CD4-positive, alpha-beta T cell (primary cell): Measurements from ENCODE around the gene DNASE1L2. TPM values are rescaled to one million over a fixed set of nuclear protein-coding genes. Genes with fewer than 3 reads are reported as not detected.

Experiments used
- ATAC-seq: fragments of 200-7000 bp; cut with Tn5 transposase; one replicate; pipeline ENCODE4 v1.10.0; 2022; ENCODE audit warnings: mild to moderate bottlenecking; ENCODE audit not compliant: poor library complexity
- CTCF ChIA-PET: fragments of 350-600 bp; sonication (Branson Sonifier 250); formaldehyde crosslinking; loops from one replicate; lab custom pipeline; 2021; ENCODE audit warnings: antibody characterized with exemption, inconsistent platforms; lab: Charles Lee
- POLR2A ChIA-PET: fragments of 350-600 bp; sonication (Branson Sonifier 250); formaldehyde crosslinking; loops from one replicate; lab custom pipeline; 2021; ENCODE audit warnings: antibody characterized with exemption, inconsistent platforms; lab: Charles Lee
- DNase-seq, 14 experiments: peaks; one replicate each; pipeline ENCODE4 v3.0.0-alpha.2; 2013 to 2020; ENCODE audit warnings: mixed read lengths in 2 of 14
- H3K27ac ChIP-seq, 2 donors: one replicate each; pipeline versions ENCODE4 v1.5.1 to v1.7.0; 2013; ENCODE audit warnings: low read length in 2 of 2, low read depth in 1 of 2, mild to moderate bottlenecking in 1 of 2
- H3K27me3 ChIP-seq, 2 experiments: 1 replicate in 1 of 2; 2 replicates in 1 of 2; pipeline versions ENCODE4 v1.6.1 to v1.7.0; 2013; ENCODE audit warnings: low read length in 2 of 2, control low read depth in 1 of 2, mild to moderate bottlenecking in 1 of 2, moderate library complexity in 1 of 2; ENCODE audit not compliant: insufficient read depth in 2 of 2, control insufficient read depth in 1 of 2
- H3K36me3 ChIP-seq: one replicate; pipeline ENCODE4 v1.6.1; 2013; ENCODE audit warnings: low read length, control low read depth; ENCODE audit not compliant: insufficient read depth
- H3K4me1 ChIP-seq: one replicate; pipeline ENCODE4 v1.6.1; 2013; ENCODE audit warnings: low read length, control low read depth; ENCODE audit not compliant: insufficient read depth
- H3K4me3 ChIP-seq: one replicate; pipeline ENCODE4 v1.5.1; 2013; ENCODE audit warnings: mild to moderate bottlenecking, low read length, moderate library complexity
- H3K9me3 ChIP-seq, 2 experiments: 1 replicate in 1 of 2; 2 replicates in 1 of 2; pipeline versions ENCODE4 v1.6.1 to v1.7.0; 2013; ENCODE audit warnings: low read length in 2 of 2, mild to moderate bottlenecking in 2 of 2, control low read depth in 1 of 2, moderate library complexity in 1 of 2; ENCODE audit not compliant: control insufficient read depth in 1 of 2, insufficient read depth in 1 of 2
- H3K27ac Mint-ChIP-seq: one replicate; pipeline ENCODE4 v1.8.0; 2020; ENCODE audit warnings: mixed read lengths
- H3K27me3 Mint-ChIP-seq: one replicate; pipeline ENCODE4 v1.8.0; 2021; ENCODE audit warnings: mixed read lengths
- H3K36me3 Mint-ChIP-seq: one replicate; pipeline ENCODE4 v1.8.0; 2021; ENCODE audit warnings: low read depth, mixed read lengths
- H3K4me1 Mint-ChIP-seq: one replicate; pipeline ENCODE4 v1.8.0; 2021; ENCODE audit warnings: low read depth, mixed read lengths
- H3K4me3 Mint-ChIP-seq: one replicate; pipeline ENCODE4 v1.8.0; 2020; ENCODE audit warnings: mild to moderate bottlenecking, mixed read lengths
- H3K9me3 Mint-ChIP-seq: one replicate; pipeline ENCODE4 v1.8.0; 2020; ENCODE audit warnings: mixed read lengths
- intact Hi-C, 2 experiments: fragments of 100-400 bp; cut with DNase I in 1 of 2; cut with micrococcal nuclease in 1 of 2; formaldehyde crosslinking; loops; one replicate each; pipeline versions ENCODE4 v1.15.1 to v1.9.0; 2023 to 2025; cut with DNase I, micrococcal nuclease
- microRNA-seq: library from miRNA; unstranded; fragments of <30 nt; microRNA quantifications from one replicate; pipeline ENCODE4 v1.2.0, GENCODE V29; 2021; ENCODE audit warnings: borderline microRNAs expressed, borderline replicate concordance
- total RNA-seq, 174 experiments: library from RNA in 2 of 174; stranded (reverse) in 2 of 174; gene quantifications; one replicate each; pipeline ENCODE4 v1.2.3 and lab custom pipeline; 2021 to 2026
- TF ChIP-seq, protein P1 (sequence below): fragments of 200-600 bp; IDR thresholded peaks from one replicate; pipeline ENCODE4 v1.8.0; 2022; ENCODE audit warnings: antibody characterized with exemption, mild to moderate bottlenecking

The DNASE1L2 gene
- total RNA-seq, 2 experiments from 2014 or later = 0.22 to 0.36 TPM

DNA sequence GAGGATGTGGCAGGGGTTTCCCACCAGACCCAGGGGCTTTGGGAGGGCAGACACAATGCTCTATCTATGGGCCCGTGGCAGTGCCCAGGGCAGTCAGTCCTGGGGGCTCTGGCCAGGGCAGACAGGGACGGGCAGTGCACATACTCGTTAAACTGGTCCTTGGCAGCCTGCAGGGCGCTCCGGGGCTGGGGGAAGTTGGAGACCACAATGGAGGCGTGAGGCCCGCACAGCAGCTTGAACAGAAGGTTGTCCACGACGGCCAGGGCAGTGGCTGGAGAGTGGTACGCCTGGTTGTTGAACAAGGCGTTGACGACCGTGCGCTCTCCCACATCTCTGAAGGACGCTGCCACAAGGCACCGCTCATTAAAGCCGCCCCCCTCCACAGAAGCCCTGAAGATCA lies 50.3 kb downstream of the DNASE1L2 start:
- intact Hi-C loops = no loop called here
- TF ChIP-seq, protein P1, sequence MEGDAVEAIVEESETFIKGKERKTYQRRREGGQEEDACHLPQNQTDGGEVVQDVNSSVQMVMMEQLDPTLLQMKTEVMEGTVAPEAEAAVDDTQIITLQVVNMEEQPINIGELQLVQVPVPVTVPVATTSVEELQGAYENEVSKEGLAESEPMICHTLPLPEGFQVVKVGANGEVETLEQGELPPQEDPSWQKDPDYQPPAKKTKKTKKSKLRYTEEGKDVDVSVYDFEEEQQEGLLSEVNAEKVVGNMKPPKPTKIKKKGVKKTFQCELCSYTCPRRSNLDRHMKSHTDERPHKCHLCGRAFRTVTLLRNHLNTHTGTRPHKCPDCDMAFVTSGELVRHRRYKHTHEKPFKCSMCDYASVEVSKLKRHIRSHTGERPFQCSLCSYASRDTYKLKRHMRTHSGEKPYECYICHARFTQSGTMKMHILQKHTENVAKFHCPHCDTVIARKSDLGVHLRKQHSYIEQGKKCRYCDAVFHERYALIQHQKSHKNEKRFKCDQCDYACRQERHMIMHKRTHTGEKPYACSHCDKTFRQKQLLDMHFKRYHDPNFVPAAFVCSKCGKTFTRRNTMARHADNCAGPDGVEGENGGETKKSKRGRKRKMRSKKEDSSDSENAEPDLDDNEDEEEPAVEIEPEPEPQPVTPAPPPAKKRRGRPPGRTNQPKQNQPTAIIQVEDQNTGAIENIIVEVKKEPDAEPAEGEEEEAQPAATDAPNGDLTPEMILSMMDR = no peak
- ChIA-PET POLR2A (no interaction called here), CTCF (no interaction called here)
- no peaks in the 10 kb centered on the region for H3K27me3 ChIP-seq
- ATAC-seq (no peak), DNase-seq (no peak)
- no peak overlapping the region for H3K4me3 ChIP-seq
- H3K27ac ChIP-seq = no peak overlapping the region
- H3K36me3 Mint-ChIP-seq = peaks cover 5% of the 10 kb centered on the region
- H3K27me3 Mint-ChIP-seq = no peaks in the 10 kb centered on the region
- H3K9me3 Mint-ChIP-seq = no peaks in the 10 kb centered on the region
- H3K9me3 ChIP-seq = no peaks in the 10 kb centered on the region
- H3K4me1 ChIP-seq = no peaks in the 10 kb centered on the region
- peaks cover 5% of the 10 kb centered on the region for H3K36me3 ChIP-seq
- H3K4me1 Mint-ChIP-seq = no peaks in the 10 kb centered on the region
- no peak overlapping the region for H3K4me3 Mint-ChIP-seq
- no peak overlapping the region for H3K27ac Mint-ChIP-seq

DNA sequence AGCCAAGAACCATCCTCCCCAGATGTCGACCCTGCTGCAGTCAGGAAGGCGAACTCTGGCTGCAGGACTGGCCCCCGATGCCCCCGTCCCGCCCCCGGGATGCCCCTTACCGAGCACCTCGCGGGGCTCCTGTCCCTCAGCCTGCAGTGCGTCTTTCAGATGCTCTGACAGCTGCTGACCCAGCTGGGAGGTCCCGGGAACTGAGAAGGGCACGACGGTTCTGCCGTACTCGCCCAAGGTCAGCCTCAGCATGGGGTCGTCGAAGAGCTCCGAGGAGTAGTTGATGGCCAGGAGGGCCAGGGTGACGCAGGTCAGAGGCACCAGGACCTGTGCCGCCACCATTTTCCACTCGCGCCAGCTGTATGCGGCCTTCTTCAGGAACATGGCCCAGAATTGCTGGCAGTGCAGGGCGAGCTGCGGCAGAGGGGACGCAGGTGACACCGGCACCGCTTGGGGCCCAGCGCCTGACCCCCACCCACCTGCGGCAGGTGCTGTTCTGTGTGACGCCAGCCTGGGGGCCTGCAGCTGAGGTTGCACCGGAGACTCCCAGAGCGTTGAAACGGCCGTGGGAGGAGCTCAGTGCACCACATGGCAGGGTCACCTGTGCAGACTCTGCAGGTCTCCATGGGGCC lies 51.8 kb downstream of the DNASE1L2 start:
- Histone ChIP-seq H3K4me1 (no peaks in the 10 kb centered on the region), H3K27me3 (no peaks in the 10 kb centered on the region), H3K4me3 (no peak overlapping the region), H3K9me3 (no peaks in the 10 kb centered on the region), H3K27ac (no peak overlapping the region), H3K36me3 (peaks cover 5% of the 10 kb centered on the region)
- POLR2A ChIA-PET = no interaction called here
- H3K4me1 Mint-ChIP-seq = no peaks in the 10 kb centered on the region
- ATAC-seq (no peak), DNase-seq (no peak)
- H3K27me3 Mint-ChIP-seq = no peaks in the 10 kb centered on the region
- TF ChIP-seq, protein P1 = no peak
- H3K27ac Mint-ChIP-seq = no peak overlapping the region
- H3K36me3 Mint-ChIP-seq = peaks cover 5% of the 10 kb centered on the region
- CTCF ChIA-PET = no interaction called here
- no peaks in the 10 kb centered on the region for H3K9me3 Mint-ChIP-seq
- intact Hi-C loops = no loop called here
- no peak overlapping the region for H3K4me3 Mint-ChIP-seq

Small RNAs within 50 kb of the gene (microRNA-seq; reads per million reads assigned to microRNA genes)
- not detected for gene MIR3677
- not detected for gene MIR4717

Other genes starting within 250 kb of the DNASE1L2 start
- gene SYNGR3, start 246.5 kb upstream of the DNASE1L2 start, total RNA-seq = 1 to 10 TPM; 3.8 to 3.9 TPM
- gene ZNF598, start 226.6 kb upstream of the DNASE1L2 start, total RNA-seq = 10 to 100 TPM; 39.7 to 43.6 TPM
- gene NPW, start 216.7 kb upstream of the DNASE1L2 start, total RNA-seq = under 1 TPM in 1 of 2 experiments, not detected in 1; 0.80 TPM
- 1 to 10 TPM; 1.9 to 2.0 TPM for gene NHERF2, start 209.5 kb upstream of the DNASE1L2 start, total RNA-seq
- gene NTHL1, start 188.6 kb upstream of the DNASE1L2 start, total RNA-seq = 1 to 10 TPM; 2.7 to 2.9 TPM
- gene TSC2, start 188.5 kb upstream of the DNASE1L2 start, total RNA-seq = 10 to 100 TPM; 83.0 to 85.0 TPM
- 10 to 100 TPM; 80.3 to 85.6 TPM for gene PKD1, start 100.5 kb upstream of the DNASE1L2 start, total RNA-seq
- not detected for gene RAB26, start 87.8 kb upstream of the DNASE1L2 start, total RNA-seq
- 10 to 100 TPM; 19.9 to 24.0 TPM for gene TRAF7, start 80.7 kb upstream of the DNASE1L2 start, total RNA-seq
- gene CASKIN1, start 39.8 kb upstream of the DNASE1L2 start, total RNA-seq = under 1 TPM in 1 of 2 experiments, not detected in 1; 0.06 TPM
- 10 to 100 TPM; 22.9 to 26.4 TPM for gene MLST8, start 31.0 kb upstream of the DNASE1L2 start, total RNA-seq
- 1 to 10 TPM; 4.2 to 5.0 TPM for gene BRICD5, start 25.6 kb upstream of the DNASE1L2 start, total RNA-seq
- gene PGP, start 21.6 kb upstream of the DNASE1L2 start, total RNA-seq = 1 to 10 TPM; 8.1 to 8.5 TPM
- gene E4F1, start 12.9 kb upstream of the DNASE1L2 start, total RNA-seq = 10 to 100 TPM; 31.8 to 33.8 TPM
- gene ECI1, start 15.1 kb downstream of the DNASE1L2 start, total RNA-seq = 10 to 100 TPM; 10.1 to 12.5 TPM
- 100 to 1,000 TPM; 211 to 214 TPM for gene RNPS1, start 31.7 kb downstream of the DNASE1L2 start, total RNA-seq
- gene ABCA3, start 104.3 kb downstream of the DNASE1L2 start, total RNA-seq = 1 to 10 TPM; 7.0 to 7.7 TPM
- 1 to 10 TPM in 1 of 2 experiments, under 1 TPM in 1; 0.81 to 1.3 TPM for gene CCNF, start 193.0 kb downstream of the DNASE1L2 start, total RNA-seq
- gene TEDC2, start 223.7 kb downstream of the DNASE1L2 start, total RNA-seq = under 1 TPM; 0.17 to 0.27 TPM
- not detected for gene NTN3, start 234.9 kb downstream of the DNASE1L2 start, total RNA-seq
- 1 to 10 TPM; 1.2 to 2.1 TPM for gene TBC1D24, start 238.7 kb downstream of the DNASE1L2 start, total RNA-seq